ENCODE measurements around the gene MAVS.
A peak's percentile ranks its signal among the peaks of the same experiment; 100 is the strongest.

The MAVS gene

GRCh38 chr20:3846740-3847428 lies at the start of gene MAVS:
Gene MAVS (plus strand): TSS chr20:3846834. CDS start chr20:3854625, 7,791 bp downstream.
- DNase-seq: peak; percentile 92

- no peak for DNase-seq
These were observed 49.4 kb upstream of the MAVS start for GRCh38 chr20:3797226-3797545.

GRCh38 chr20:3797592-3798372 lies 48.9 kb upstream of the MAVS start:
- DNase-seq: peak; percentile 68

GRCh38 chr20:3798373-3798768 lies 48.3 kb upstream of the MAVS start:
- no peak for DNase-seq

GRCh38 chr20:3798908-3799248 lies 47.8 kb upstream of the MAVS start:
- no peak for DNase-seq

GRCh38 chr20:3800256-3800877 lies 46.3 kb upstream of the MAVS start:
- no peak for DNase-seq

GRCh38 chr20:3800878-3801260 lies 45.8 kb upstream of the MAVS start:
- no peak for DNase-seq

- DNase-seq: no peak
These were observed 45.3 kb upstream of the MAVS start for GRCh38 chr20:3801299-3801698.

- no peak for DNase-seq
These were observed 44.8 kb upstream of the MAVS start for GRCh38 chr20:3801846-3802245.

GRCh38 chr20:3802524-3803239 lies 44.0 kb upstream of the MAVS start:
- no peak for DNase-seq

GRCh38 chr20:3803289-3803688 lies 43.3 kb upstream of the MAVS start:
- no peak for DNase-seq

- DNase-seq: no peak
These were observed 42.8 kb upstream of the MAVS start for GRCh38 chr20:3803854-3804253.

GRCh38 chr20:3804254-3804751 lies 42.3 kb upstream of the MAVS start:
- no peak for DNase-seq

- no peak for DNase-seq
These were observed 41.9 kb upstream of the MAVS start for GRCh38 chr20:3804781-3805180.

- no peak for DNase-seq
These were observed 38.1 kb upstream of the MAVS start for GRCh38 chr20:3808544-3808943.

GRCh38 chr20:3811467-3812258 lies 35.0 kb upstream of the MAVS start:
- DNase-seq: peak; percentile 96

- no peak for DNase-seq
These were observed 34.4 kb upstream of the MAVS start for GRCh38 chr20:3812259-3812681.

GRCh38 chr20:3812975-3813847 lies 33.4 kb upstream of the MAVS start:
- no peak for DNase-seq

GRCh38 chr20:3813848-3814581 lies 32.6 kb upstream of the MAVS start:
- DNase-seq: no peak

GRCh38 chr20:3814928-3815495 lies 31.6 kb upstream of the MAVS start:
- DNase-seq: no peak

Measured in activated CD4-positive, alpha-beta T cell treated with anti-CD3 and anti-CD28 coated beads, Interleukin-2, Interleukin-6, amounts not matched to agents 100 ng/mL and 50 ng/mL, durations not matched to agents 16 hours and 8 hours (primary cell).